ENCODE measurements around the gene GMDS. TPM values are rescaled to one million over a fixed set of nuclear protein-coding genes. Genes with fewer than 3 reads are reported as not detected.

The GMDS gene
- total and polyA plus RNA-seq, 5 donors: 8.1 to 13.5 (median 12.6) TPM

GRCh38 chr6:1595271-1596087 lies 649.9 kb downstream of the GMDS start:
- peak in 1 of 3 donors; percentile 53 for DNase-seq
- WGBS: 65% methylated on average over 28 of the region's 28 CpGs

GRCh38 chr6:1594445-1595200 lies 650.8 kb downstream of the GMDS start:
- peak in 1 of 3 donors; percentile 57 for DNase-seq
- H3K4me3 ChIP-seq (ENCODE audit: low read length): no peak overlapping the region
- intact Hi-C loops (cut with DNase I): loop anchor here in 3 of 4 donors (5.0 kb wide), 4 partner anchors 603 to 1148 kb away; no protein-coding TSS in a partner anchor
- ATAC-seq: no peak
- no peak overlapping the region for H3K27ac ChIP-seq (ENCODE audit: low read length)
- WGBS: 79% methylated on average over 33 of the region's 33 CpGs
- no peaks in the 10 kb centered on the region for H3K9me3 ChIP-seq (ENCODE audit: control insufficient read depth, low read length)
- H3K4me1 ChIP-seq (ENCODE audit: control insufficient read depth, insufficient read depth, low read length): no peaks in the 10 kb centered on the region
- H3K27me3 ChIP-seq (ENCODE audit: control insufficient read depth, insufficient read depth): no peaks in the 10 kb centered on the region

More at GRCh38 chr6:1595271-1596087, 649.9 kb downstream of the GMDS start:
- Histone ChIP-seq H3K9me3 (ENCODE audit: control insufficient read depth, low read length) (no peaks in the 10 kb centered on the region), H3K4me3 (ENCODE audit: low read length) (no peak overlapping the region), H3K27me3 (ENCODE audit: control insufficient read depth, insufficient read depth) (no peaks in the 10 kb centered on the region), H3K27ac (ENCODE audit: low read length) (no peak overlapping the region), H3K4me1 (ENCODE audit: control insufficient read depth, insufficient read depth, low read length) (no peaks in the 10 kb centered on the region)
- ATAC-seq: peak; percentile 14 to 23
- intact Hi-C loops (cut with DNase I): loop anchor here in 3 of 4 donors (5.0 kb wide), 4 partner anchors 602 to 1147 kb away; no protein-coding TSS in a partner anchor

GRCh38 chr6:1593958-1594314 lies 651.5 kb downstream of the GMDS start:
- WGBS: 70% methylated on average over 22 of the region's 22 CpGs
- Histone ChIP-seq H3K27me3 (ENCODE audit: control insufficient read depth, insufficient read depth) (no peaks in the 10 kb centered on the region), H3K9me3 (ENCODE audit: control insufficient read depth, low read length) (no peaks in the 10 kb centered on the region), H3K4me3 (ENCODE audit: low read length) (no peak overlapping the region), H3K4me1 (ENCODE audit: control insufficient read depth, insufficient read depth, low read length) (no peaks in the 10 kb centered on the region), H3K27ac (ENCODE audit: low read length) (no peak overlapping the region)
- no peak for ATAC-seq
- intact Hi-C loops (cut with DNase I): no loop called here
- DNase-seq: no peak

GRCh38 chr6:1593286-1593957 lies 652.0 kb downstream of the GMDS start:
- no peaks in the 10 kb centered on the region for H3K4me1 ChIP-seq (ENCODE audit: control insufficient read depth, insufficient read depth, low read length)
- no peaks in the 10 kb centered on the region for H3K9me3 ChIP-seq (ENCODE audit: control insufficient read depth, low read length)
- DNase-seq (no peak), ATAC-seq (no peak)
- H3K4me3 ChIP-seq (ENCODE audit: low read length): no peak overlapping the region
- H3K27me3 ChIP-seq (ENCODE audit: control insufficient read depth, insufficient read depth): no peaks in the 10 kb centered on the region
- intact Hi-C loops (cut with DNase I): no loop called here
- 62% methylated on average over 20 of the region's 20 CpGs for WGBS
- no peak overlapping the region for H3K27ac ChIP-seq (ENCODE audit: low read length)

- Histone ChIP-seq H3K4me3 (ENCODE audit: low read length) (no peak overlapping the region), H3K27me3 (ENCODE audit: control insufficient read depth, insufficient read depth) (no peaks in the 10 kb centered on the region)
- ATAC-seq: no peak
Observed at GRCh38 chr6:1592852-1593251, 652.6 kb downstream of the GMDS start.

GRCh38 chr6:1591926-1592325 lies 653.5 kb downstream of the GMDS start:
- Histone ChIP-seq H3K9me3 (ENCODE audit: control insufficient read depth, low read length) (no peaks in the 10 kb centered on the region), H3K4me1 (ENCODE audit: control insufficient read depth, insufficient read depth, low read length) (no peaks in the 10 kb centered on the region), H3K4me3 (ENCODE audit: low read length) (no peak overlapping the region), H3K27me3 (ENCODE audit: control insufficient read depth, insufficient read depth) (no peaks in the 10 kb centered on the region), H3K27ac (ENCODE audit: low read length) (no peak overlapping the region)
- WGBS: 89% methylated on average over 6 of the region's 6 CpGs
- no peak for DNase-seq
- ATAC-seq: no peak
- intact Hi-C loops (cut with DNase I): no loop called here

More at GRCh38 chr6:1592852-1593251, 652.6 kb downstream of the GMDS start:
- Histone ChIP-seq H3K4me1 (ENCODE audit: control insufficient read depth, insufficient read depth, low read length) (no peaks in the 10 kb centered on the region), H3K27ac (ENCODE audit: low read length) (no peak overlapping the region), H3K9me3 (ENCODE audit: control insufficient read depth, low read length) (no peaks in the 10 kb centered on the region)
- WGBS: 92% methylated on average over 8 of the region's 8 CpGs
- no peak for DNase-seq
- intact Hi-C loops (cut with DNase I): no loop called here

- no peak for ATAC-seq
- Histone ChIP-seq H3K4me1 (ENCODE audit: control insufficient read depth, insufficient read depth, low read length) (no peaks in the 10 kb centered on the region), H3K4me3 (ENCODE audit: low read length) (no peak overlapping the region), H3K9me3 (ENCODE audit: control insufficient read depth, low read length) (no peaks in the 10 kb centered on the region), H3K27me3 (ENCODE audit: control insufficient read depth, insufficient read depth) (no peaks in the 10 kb centered on the region), H3K27ac (ENCODE audit: low read length) (no peak overlapping the region)
- intact Hi-C loops (cut with DNase I): no loop called here
- WGBS: 89% methylated on average over 5 of the region's 5 CpGs
- DNase-seq: no peak
Observed at GRCh38 chr6:1591243-1591642, 654.2 kb downstream of the GMDS start.

GRCh38 chr6:1590580-1590979 lies 654.8 kb downstream of the GMDS start:
- ATAC-seq (no peak), DNase-seq (no peak)
- intact Hi-C loops (cut with DNase I): no loop called here

GRCh38 chr6:1589208-1589607 lies 656.2 kb downstream of the GMDS start:
- intact Hi-C loops (cut with DNase I): no loop called here
- no peaks in the 10 kb centered on the region for H3K4me1 ChIP-seq (ENCODE audit: control insufficient read depth, insufficient read depth, low read length)
- DNase-seq: no peak
- H3K27ac ChIP-seq (ENCODE audit: low read length): no peak overlapping the region
- H3K4me3 ChIP-seq (ENCODE audit: low read length): no peak overlapping the region
- no peaks in the 10 kb centered on the region for H3K9me3 ChIP-seq (ENCODE audit: control insufficient read depth, low read length)
- ATAC-seq: no peak
- 89% methylated on average over 6 of the region's 6 CpGs for WGBS
- no peaks in the 10 kb centered on the region for H3K27me3 ChIP-seq (ENCODE audit: control insufficient read depth, insufficient read depth)

More at GRCh38 chr6:1590580-1590979, 654.8 kb downstream of the GMDS start:
- Histone ChIP-seq H3K4me3 (ENCODE audit: low read length) (no peak overlapping the region), H3K4me1 (ENCODE audit: control insufficient read depth, insufficient read depth, low read length) (no peaks in the 10 kb centered on the region), H3K27ac (ENCODE audit: low read length) (no peak overlapping the region), H3K27me3 (ENCODE audit: control insufficient read depth, insufficient read depth) (no peaks in the 10 kb centered on the region), H3K9me3 (ENCODE audit: control insufficient read depth, low read length) (no peaks in the 10 kb centered on the region)
- WGBS: 93% methylated on average over 9 of the region's 9 CpGs

GRCh38 chr6:1587977-1588376 lies 657.4 kb downstream of the GMDS start:
- no peak overlapping the region for H3K27ac ChIP-seq (ENCODE audit: low read length)

GRCh38 chr6:1587546-1587945 lies 657.9 kb downstream of the GMDS start:
- Histone ChIP-seq H3K4me1 (ENCODE audit: control insufficient read depth, insufficient read depth, low read length) (no peaks in the 10 kb centered on the region), H3K27me3 (ENCODE audit: control insufficient read depth, insufficient read depth) (no peaks in the 10 kb centered on the region), H3K9me3 (ENCODE audit: control insufficient read depth, low read length) (no peaks in the 10 kb centered on the region), H3K4me3 (ENCODE audit: low read length) (no peak overlapping the region), H3K27ac (ENCODE audit: low read length) (no peak overlapping the region)
- intact Hi-C loops (cut with DNase I): no loop called here
- no peak for DNase-seq
- 89% methylated on average over 7 of the region's 7 CpGs for WGBS
- no peak for ATAC-seq

More at GRCh38 chr6:1587977-1588376, 657.4 kb downstream of the GMDS start:
- Histone ChIP-seq H3K9me3 (ENCODE audit: control insufficient read depth, low read length) (no peaks in the 10 kb centered on the region), H3K4me1 (ENCODE audit: control insufficient read depth, insufficient read depth, low read length) (no peaks in the 10 kb centered on the region), H3K27me3 (ENCODE audit: control insufficient read depth, insufficient read depth) (no peaks in the 10 kb centered on the region), H3K4me3 (ENCODE audit: low read length) (no peak overlapping the region)
- 86% methylated on average over 12 of the region's 12 CpGs for WGBS
- no peak for DNase-seq
- intact Hi-C loops (cut with DNase I): no loop called here
- no peak for ATAC-seq
